SK-N-MC (cell line): ENCODE results near the gene ADAM15.

Experiments
- EZH2 ChIP-seq: fragments of 200-600 bp; sonication (generic); IDR thresholded peaks from one replicate; pipeline ENCODE4 v1.6.1; 2017; ENCODE audit warnings: antibody characterized with exemption
- POLR2AphosphoS5 ChIP-seq: IDR thresholded peaks from 2 replicates; pipeline ENCODE4 v1.6.1; 2012; ENCODE audit warnings: mild to moderate bottlenecking, low read depth, low read length, borderline replicate concordance

- TF ChIP-seq EZH2 = no peak
- TF ChIP-seq POLR2AphosphoS5 = no peak
Observed at GRCh38 chr1:155024315-155024714, 26.8 kb upstream of the ADAM15 start.
